ENCODE results near the gene AFF3. TPM values are rescaled to one million over a fixed set of nuclear protein-coding genes. Genes with fewer than 3 reads are reported as not detected.

The AFF3 gene
- polyA plus RNA-seq, 1 donor (not counting 4 experiments of a cell fraction or from before 2014, with no cell fraction given), result not detected

DNA sequence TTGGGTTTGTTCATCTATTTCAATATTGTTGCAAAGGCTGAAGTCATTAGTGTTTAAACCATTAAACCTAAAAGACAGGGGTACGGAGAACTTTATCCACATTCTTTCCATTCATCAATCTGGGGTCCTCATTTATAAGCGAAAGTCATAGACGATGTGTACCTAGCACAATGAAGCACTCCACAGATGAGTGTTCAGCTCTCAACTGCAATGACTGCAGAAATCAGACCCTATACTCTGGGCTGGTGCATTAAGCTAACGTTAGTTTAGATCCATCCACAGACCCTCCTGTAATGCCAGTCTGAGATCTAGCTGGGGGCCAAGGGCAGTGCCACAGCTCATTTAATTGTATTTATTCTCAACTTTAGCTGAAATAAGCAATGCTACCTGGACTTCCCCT, 155.2 kb downstream of the AFF3 start:
- no peak overlapping the region for H2AFZ ChIP-seq (ENCODE audit: control insufficient read depth, low read length)
- H3K27me3 ChIP-seq (ENCODE audit: control insufficient read depth, extremely low read depth, insufficient read depth, low read length), result no peaks in the 10 kb centered on the region
- no peak overlapping the region for H3K4me2 ChIP-seq (ENCODE audit: control insufficient read depth, extremely low read depth, insufficient read depth, low read depth, low read length)
- no peaks in the 10 kb centered on the region for H3K79me2 ChIP-seq (ENCODE audit: control insufficient read depth, insufficient read depth, low read length)
- H4K20me1 ChIP-seq (ENCODE audit: control insufficient read depth, extremely low read depth, insufficient read depth, low read length), result no peaks in the 10 kb centered on the region
- no peak for FAIRE-seq
- H3K27ac ChIP-seq (ENCODE audit: control insufficient read depth, insufficient read depth, low read length), result no peak overlapping the region
- H3K9me3 ChIP-seq (ENCODE audit: control insufficient read depth, low read depth, low read length), result no peaks in the 10 kb centered on the region
- dilution Hi-C loops (cut with MboI; ENCODE audit: extremely low pct_ligation_motif_present, low sequenced_read_pairs), result no loop called here
- TF ChIP-seq, protein P1, sequence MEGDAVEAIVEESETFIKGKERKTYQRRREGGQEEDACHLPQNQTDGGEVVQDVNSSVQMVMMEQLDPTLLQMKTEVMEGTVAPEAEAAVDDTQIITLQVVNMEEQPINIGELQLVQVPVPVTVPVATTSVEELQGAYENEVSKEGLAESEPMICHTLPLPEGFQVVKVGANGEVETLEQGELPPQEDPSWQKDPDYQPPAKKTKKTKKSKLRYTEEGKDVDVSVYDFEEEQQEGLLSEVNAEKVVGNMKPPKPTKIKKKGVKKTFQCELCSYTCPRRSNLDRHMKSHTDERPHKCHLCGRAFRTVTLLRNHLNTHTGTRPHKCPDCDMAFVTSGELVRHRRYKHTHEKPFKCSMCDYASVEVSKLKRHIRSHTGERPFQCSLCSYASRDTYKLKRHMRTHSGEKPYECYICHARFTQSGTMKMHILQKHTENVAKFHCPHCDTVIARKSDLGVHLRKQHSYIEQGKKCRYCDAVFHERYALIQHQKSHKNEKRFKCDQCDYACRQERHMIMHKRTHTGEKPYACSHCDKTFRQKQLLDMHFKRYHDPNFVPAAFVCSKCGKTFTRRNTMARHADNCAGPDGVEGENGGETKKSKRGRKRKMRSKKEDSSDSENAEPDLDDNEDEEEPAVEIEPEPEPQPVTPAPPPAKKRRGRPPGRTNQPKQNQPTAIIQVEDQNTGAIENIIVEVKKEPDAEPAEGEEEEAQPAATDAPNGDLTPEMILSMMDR (optimal IDR thresholded peaks at IDR 0.05 in 1 of 3, IDR thresholded peaks at IDR 0.05 in 1 of 3, conservative IDR thresholded peaks at IDR 0.05 in 1 of 3; ENCODE audit: extremely low read depth in 1 of 3, insufficient read depth in 2 of 3, low read length in 3 of 3), result no peak
- no peak for TF ChIP-seq EZH2 (IDR thresholded peaks at IDR 0.05; ENCODE audit: low read length)
- H3K9ac ChIP-seq (ENCODE audit: control insufficient read depth, extremely low read depth, insufficient read depth, low read length), result no peak overlapping the region
- H3K9me1 ChIP-seq (ENCODE audit: control insufficient read depth, extremely low read depth, insufficient read depth, low read length), result no peaks in the 10 kb centered on the region
- H3K4me1 ChIP-seq (ENCODE audit: control insufficient read depth, extremely low read depth, insufficient read depth, low read length), result no peaks in the 10 kb centered on the region
- H3K4me3 ChIP-seq (ENCODE audit: control insufficient read depth in 2 of 3, extremely low read depth in 1 of 3, insufficient read depth in 2 of 3, low read depth in 1 of 3, low read length in 3 of 3), result no peak overlapping the region
- DNase-seq (ENCODE audit: low read depth, low spot score), result no peak
- no peaks in the 10 kb centered on the region for H3K36me3 ChIP-seq (ENCODE audit: control insufficient read depth in 2 of 2, extremely low read depth in 1 of 2, insufficient read depth in 2 of 2, low read length in 2 of 2)

DNA sequence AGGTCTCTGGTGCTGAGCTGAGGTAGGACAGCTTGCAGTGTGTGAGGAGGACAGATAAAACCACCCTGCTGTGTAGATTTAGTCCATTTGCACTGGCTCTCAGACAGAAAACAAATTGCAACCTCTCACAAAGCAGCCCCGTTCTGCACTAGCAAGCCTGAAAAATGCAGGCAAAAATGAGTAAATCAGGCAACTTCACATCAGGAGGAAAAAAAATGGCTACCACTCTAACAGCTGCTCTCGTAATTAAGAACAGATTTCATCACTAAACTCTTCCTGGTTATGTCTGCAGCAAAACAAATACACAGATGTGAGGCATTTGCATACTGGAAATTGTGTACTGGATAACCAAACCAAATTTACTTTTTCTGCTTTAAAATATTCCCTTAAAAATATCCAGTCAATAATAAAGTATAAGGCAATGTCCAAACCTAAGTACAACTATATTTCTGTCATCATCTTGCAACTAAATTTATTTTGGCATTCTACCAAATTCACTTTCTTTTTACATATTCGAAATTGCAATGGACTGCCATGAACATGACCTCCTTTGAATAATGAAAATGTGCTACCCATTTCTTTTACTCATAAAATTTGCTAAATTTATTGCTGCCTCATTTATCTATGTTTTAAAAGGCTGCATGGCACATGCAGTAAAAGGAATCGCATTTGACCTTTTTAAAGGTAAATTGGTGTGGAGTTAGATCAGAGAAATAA, 157.4 kb downstream of the AFF3 start:
- H4K20me1 ChIP-seq (ENCODE audit: control insufficient read depth, extremely low read depth, insufficient read depth, low read length), result no peaks in the 10 kb centered on the region
- H3K9me1 ChIP-seq (ENCODE audit: control insufficient read depth, extremely low read depth, insufficient read depth, low read length), result no peaks in the 10 kb centered on the region
- FAIRE-seq (no peak), DNase-seq (ENCODE audit: low read depth, low spot score) (no peak)
- H3K27me3 ChIP-seq (ENCODE audit: control insufficient read depth, extremely low read depth, insufficient read depth, low read length), result no peaks in the 10 kb centered on the region
- H3K36me3 ChIP-seq (ENCODE audit: control insufficient read depth in 2 of 2, extremely low read depth in 1 of 2, insufficient read depth in 2 of 2, low read length in 2 of 2), result no peaks in the 10 kb centered on the region
- no peaks in the 10 kb centered on the region for H3K4me1 ChIP-seq (ENCODE audit: control insufficient read depth, extremely low read depth, insufficient read depth, low read length)
- no peak overlapping the region for H3K27ac ChIP-seq (ENCODE audit: control insufficient read depth, insufficient read depth, low read length)
- H2AFZ ChIP-seq (ENCODE audit: control insufficient read depth, low read length), result no peak overlapping the region
- no peak overlapping the region for H3K9ac ChIP-seq (ENCODE audit: control insufficient read depth, extremely low read depth, insufficient read depth, low read length)
- H3K9me3 ChIP-seq (ENCODE audit: control insufficient read depth, low read depth, low read length), result no peaks in the 10 kb centered on the region
- no peak overlapping the region for H3K4me2 ChIP-seq (ENCODE audit: control insufficient read depth, extremely low read depth, insufficient read depth, low read depth, low read length)
- no peaks in the 10 kb centered on the region for H3K79me2 ChIP-seq (ENCODE audit: control insufficient read depth, insufficient read depth, low read length)
- TF ChIP-seq, protein P1 (optimal IDR thresholded peaks at IDR 0.05 in 1 of 3, IDR thresholded peaks at IDR 0.05 in 1 of 3, conservative IDR thresholded peaks at IDR 0.05 in 1 of 3; ENCODE audit: extremely low read depth in 1 of 3, insufficient read depth in 2 of 3, low read length in 3 of 3), result no peak
- TF ChIP-seq EZH2 (IDR thresholded peaks at IDR 0.05; ENCODE audit: low read length), result no peak
- dilution Hi-C loops (cut with MboI; ENCODE audit: extremely low pct_ligation_motif_present, low sequenced_read_pairs), result no loop called here
- no peak overlapping the region for H3K4me3 ChIP-seq (ENCODE audit: control insufficient read depth in 2 of 3, extremely low read depth in 1 of 3, insufficient read depth in 2 of 3, low read depth in 1 of 3, low read length in 3 of 3)

Measured in keratinocyte (primary cell).